ENCODE data around the gene SCRN2. TPM values are rescaled to one million over a fixed set of nuclear protein-coding genes. Genes with fewer than 3 reads are reported as not detected.

SCRN2 gene
- total and polyA plus RNA-seq, 2 of the 13 experiments (the other 11 are each of a cell fraction or from before 2014, with no cell fraction given): 21.7 to 29.5 TPM

- TF ChIP-seq, protein P1, sequence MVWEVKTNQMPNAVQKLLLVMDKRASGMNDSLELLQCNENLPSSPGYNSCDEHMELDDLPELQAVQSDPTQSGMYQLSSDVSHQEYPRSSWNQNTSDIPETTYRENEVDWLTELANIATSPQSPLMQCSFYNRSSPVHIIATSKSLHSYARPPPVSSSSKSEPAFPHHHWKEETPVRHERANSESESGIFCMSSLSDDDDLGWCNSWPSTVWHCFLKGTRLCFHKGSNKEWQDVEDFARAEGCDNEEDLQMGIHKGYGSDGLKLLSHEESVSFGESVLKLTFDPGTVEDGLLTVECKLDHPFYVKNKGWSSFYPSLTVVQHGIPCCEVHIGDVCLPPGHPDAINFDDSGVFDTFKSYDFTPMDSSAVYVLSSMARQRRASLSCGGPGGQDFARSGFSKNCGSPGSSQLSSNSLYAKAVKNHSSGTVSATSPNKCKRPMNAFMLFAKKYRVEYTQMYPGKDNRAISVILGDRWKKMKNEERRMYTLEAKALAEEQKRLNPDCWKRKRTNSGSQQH (CRISPR knock-in tag; IDR thresholded peaks at IDR 0.05; ENCODE audit: low read depth): no peak
- TF ChIP-seq RFX5 (IDR thresholded peaks at IDR 0.05; ENCODE audit: low read depth, low read length) (no peak), ZNF143 (CRISPR knock-in tag; IDR thresholded peaks at IDR 0.05) (no peak), FOXK1 (CRISPR knock-in tag; IDR thresholded peaks at IDR 0.05; ENCODE audit: borderline replicate concordance, low read depth) (no peak), MTA1 (CRISPR knock-in tag; IDR thresholded peaks at IDR 0.05; ENCODE audit: borderline replicate concordance) (0 out of 2 replicates have a peak, but pooled peaks have one; percentile 44), ZSCAN31 (CRISPR knock-in tag; IDR thresholded peaks at IDR 0.05; ENCODE audit: low read depth) (no peak; the same call in 1 of the 2 replicates), RBFOX2 (IDR thresholded peaks at IDR 0.05; ENCODE audit: low read depth, low read length) (no peak), ZNF180 (CRISPR knock-in tag; IDR thresholded peaks at IDR 0.05; ENCODE audit: borderline replicate concordance, low read depth) (no peak), ZNF232 (CRISPR knock-in tag; IDR thresholded peaks at IDR 0.05; ENCODE audit: borderline replicate concordance) (no peak), NFATC3 (CRISPR knock-in tag; IDR thresholded peaks at IDR 0.05) (no peak), FOXP1 (IDR thresholded peaks at IDR 0.05) (no peak), FOXP1 (CRISPR knock-in tag; IDR thresholded peaks at IDR 0.05) (no peak), SKI (IDR thresholded peaks at IDR 0.05; ENCODE audit: partially characterized antibody) (no peak), MAX (IDR thresholded peaks at IDR 0.05) (peak; percentile 36; the same call in 1 of the 2 replicates), YEATS4 (CRISPR knock-in tag; IDR thresholded peaks at IDR 0.05; ENCODE audit: borderline replicate concordance) (no peak), SIX1 (CRISPR knock-in tag; IDR thresholded peaks at IDR 0.05; ENCODE audit: borderline replicate concordance) (no peak), ZNF101 (CRISPR knock-in tag; IDR thresholded peaks at IDR 0.05; ENCODE audit: borderline replicate concordance, low read depth) (no peak), ARNT2 (CRISPR knock-in tag; IDR thresholded peaks at IDR 0.05; ENCODE audit: low read depth) (no peak), BCL6 (CRISPR knock-in tag; IDR thresholded peaks at IDR 0.05) (0 out of 2 replicates have a peak, but pooled peaks have one; percentile 12), POLR2AphosphoS2 (IDR thresholded peaks at IDR 0.05; ENCODE audit: low read depth, low read length) (no peak)
- TF ChIP-seq, protein P2, sequence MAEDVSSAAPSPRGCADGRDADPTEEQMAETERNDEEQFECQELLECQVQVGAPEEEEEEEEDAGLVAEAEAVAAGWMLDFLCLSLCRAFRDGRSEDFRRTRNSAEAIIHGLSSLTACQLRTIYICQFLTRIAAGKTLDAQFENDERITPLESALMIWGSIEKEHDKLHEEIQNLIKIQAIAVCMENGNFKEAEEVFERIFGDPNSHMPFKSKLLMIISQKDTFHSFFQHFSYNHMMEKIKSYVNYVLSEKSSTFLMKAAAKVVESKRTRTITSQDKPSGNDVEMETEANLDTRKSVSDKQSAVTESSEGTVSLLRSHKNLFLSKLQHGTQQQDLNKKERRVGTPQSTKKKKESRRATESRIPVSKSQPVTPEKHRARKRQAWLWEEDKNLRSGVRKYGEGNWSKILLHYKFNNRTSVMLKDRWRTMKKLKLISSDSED (CRISPR knock-in tag; IDR thresholded peaks at IDR 0.05): no peak
- TF ChIP-seq, protein P3, sequence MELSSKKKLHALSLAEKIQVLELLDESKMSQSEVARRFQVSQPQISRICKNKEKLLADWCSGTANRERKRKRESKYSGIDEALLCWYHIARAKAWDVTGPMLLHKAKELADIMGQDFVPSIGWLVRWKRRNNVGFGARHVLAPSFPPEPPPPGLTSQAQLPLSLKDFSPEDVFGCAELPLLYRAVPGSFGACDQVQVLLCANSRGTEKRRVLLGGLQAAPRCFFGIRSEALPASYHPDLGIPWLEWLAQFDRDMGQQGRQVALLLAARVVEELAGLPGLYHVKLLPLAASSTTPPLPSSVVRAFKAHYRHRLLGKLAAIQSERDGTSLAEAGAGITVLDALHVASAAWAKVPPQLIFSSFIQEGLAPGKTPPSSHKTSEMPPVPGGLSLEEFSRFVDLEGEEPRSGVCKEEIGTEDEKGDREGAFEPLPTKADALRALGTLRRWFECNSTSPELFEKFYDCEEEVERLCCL (CRISPR knock-in tag; IDR thresholded peaks at IDR 0.05; ENCODE audit: borderline replicate concordance): no peak
- TF ChIP-seq, protein P4, sequence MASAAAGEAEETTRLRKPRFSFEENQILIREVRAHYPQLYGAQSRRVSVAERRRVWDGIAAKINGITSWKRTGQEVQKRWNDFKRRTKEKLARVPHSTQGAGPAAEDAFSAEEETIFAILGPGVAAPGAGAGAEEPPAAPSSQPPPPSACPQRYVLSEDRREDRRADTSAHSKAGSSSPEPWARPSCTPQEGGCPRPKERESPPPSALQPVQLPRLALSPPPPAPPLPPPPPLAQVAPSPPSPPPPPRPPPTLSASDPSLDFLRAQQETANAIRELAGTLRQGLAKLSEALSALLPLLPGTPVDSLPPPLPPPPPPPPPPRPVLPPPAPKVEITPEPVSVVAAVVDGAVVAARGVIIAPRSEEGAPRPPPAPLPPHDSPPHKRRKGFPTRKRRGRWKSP (CRISPR knock-in tag; IDR thresholded peaks at IDR 0.05): peak; percentile 39; the same call in 1 of the 2 replicates
Measured at GRCh38 chr17:47789611-47790561, 51.2 kb downstream of the SCRN2 start (continued).

Measured in HepG2 (cell line).